Measurements from ENCODE around the gene ANKS1B.

DNA sequence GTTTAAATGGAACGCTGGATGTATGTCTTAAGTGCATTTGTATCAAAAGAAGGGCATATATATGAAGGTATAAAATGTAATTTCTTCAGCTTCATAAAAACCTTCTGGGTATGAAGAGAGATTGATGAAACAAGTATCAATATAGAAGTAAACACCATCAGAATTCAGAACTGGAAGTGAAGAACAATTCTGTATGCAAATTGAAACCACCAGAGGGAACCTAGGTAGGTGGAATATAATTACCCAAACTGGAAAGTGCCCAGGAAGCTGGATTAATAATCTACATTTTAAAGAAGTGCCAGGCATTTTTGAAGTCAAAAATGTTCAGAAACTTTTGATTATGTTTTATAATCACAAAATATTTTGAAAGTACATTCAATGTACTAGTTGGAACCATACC is 673.4 kb downstream of the ANKS1B start:
- no peak for TF ChIP-seq RFX5 (IDR thresholded peaks at IDR 0.05; ENCODE audit: low read depth, low read length)
- TF ChIP-seq, protein P1, sequence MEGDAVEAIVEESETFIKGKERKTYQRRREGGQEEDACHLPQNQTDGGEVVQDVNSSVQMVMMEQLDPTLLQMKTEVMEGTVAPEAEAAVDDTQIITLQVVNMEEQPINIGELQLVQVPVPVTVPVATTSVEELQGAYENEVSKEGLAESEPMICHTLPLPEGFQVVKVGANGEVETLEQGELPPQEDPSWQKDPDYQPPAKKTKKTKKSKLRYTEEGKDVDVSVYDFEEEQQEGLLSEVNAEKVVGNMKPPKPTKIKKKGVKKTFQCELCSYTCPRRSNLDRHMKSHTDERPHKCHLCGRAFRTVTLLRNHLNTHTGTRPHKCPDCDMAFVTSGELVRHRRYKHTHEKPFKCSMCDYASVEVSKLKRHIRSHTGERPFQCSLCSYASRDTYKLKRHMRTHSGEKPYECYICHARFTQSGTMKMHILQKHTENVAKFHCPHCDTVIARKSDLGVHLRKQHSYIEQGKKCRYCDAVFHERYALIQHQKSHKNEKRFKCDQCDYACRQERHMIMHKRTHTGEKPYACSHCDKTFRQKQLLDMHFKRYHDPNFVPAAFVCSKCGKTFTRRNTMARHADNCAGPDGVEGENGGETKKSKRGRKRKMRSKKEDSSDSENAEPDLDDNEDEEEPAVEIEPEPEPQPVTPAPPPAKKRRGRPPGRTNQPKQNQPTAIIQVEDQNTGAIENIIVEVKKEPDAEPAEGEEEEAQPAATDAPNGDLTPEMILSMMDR (conservative IDR thresholded peaks at IDR 0.05; ENCODE audit: low read depth, low read length): no peak
- TF ChIP-seq POLR2A (IDR thresholded peaks at IDR 0.05; ENCODE audit: low read depth, low read length): no peak
- TF ChIP-seq BHLHE40 (IDR thresholded peaks at IDR 0.05; ENCODE audit: low read depth, low read length): no peak
- no peak for TF ChIP-seq RAD21 (IDR thresholded peaks at IDR 0.05; ENCODE audit: low read length)
- no peak for TF ChIP-seq CEBPB (IDR thresholded peaks at IDR 0.05; ENCODE audit: low read depth, low read length)
- TF ChIP-seq, protein P2, sequence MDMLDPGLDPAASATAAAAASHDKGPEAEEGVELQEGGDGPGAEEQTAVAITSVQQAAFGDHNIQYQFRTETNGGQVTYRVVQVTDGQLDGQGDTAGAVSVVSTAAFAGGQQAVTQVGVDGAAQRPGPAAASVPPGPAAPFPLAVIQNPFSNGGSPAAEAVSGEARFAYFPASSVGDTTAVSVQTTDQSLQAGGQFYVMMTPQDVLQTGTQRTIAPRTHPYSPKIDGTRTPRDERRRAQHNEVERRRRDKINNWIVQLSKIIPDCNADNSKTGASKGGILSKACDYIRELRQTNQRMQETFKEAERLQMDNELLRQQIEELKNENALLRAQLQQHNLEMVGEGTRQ (IDR thresholded peaks at IDR 0.05; ENCODE audit: low read depth, low read length): no peak
- no peak for TF ChIP-seq CHD1 (IDR thresholded peaks at IDR 0.05; ENCODE audit: low read depth, low read length)
- TF ChIP-seq SMC3 (IDR thresholded peaks at IDR 0.05; ENCODE audit: low read depth, low read length): no peak
- no peak for TF ChIP-seq FOS (IDR thresholded peaks at IDR 0.05; ENCODE audit: low read depth, low read length)
- TF ChIP-seq RCOR1 (IDR thresholded peaks at IDR 0.05; ENCODE audit: insufficient replicate concordance, low read length): no peak
- no peak for TF ChIP-seq MXI1 (IDR thresholded peaks at IDR 0.05; ENCODE audit: borderline replicate concordance, low read depth, low read length)
- TF ChIP-seq, protein P3, sequence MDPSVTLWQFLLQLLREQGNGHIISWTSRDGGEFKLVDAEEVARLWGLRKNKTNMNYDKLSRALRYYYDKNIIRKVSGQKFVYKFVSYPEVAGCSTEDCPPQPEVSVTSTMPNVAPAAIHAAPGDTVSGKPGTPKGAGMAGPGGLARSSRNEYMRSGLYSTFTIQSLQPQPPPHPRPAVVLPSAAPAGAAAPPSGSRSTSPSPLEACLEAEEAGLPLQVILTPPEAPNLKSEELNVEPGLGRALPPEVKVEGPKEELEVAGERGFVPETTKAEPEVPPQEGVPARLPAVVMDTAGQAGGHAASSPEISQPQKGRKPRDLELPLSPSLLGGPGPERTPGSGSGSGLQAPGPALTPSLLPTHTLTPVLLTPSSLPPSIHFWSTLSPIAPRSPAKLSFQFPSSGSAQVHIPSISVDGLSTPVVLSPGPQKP (IDR thresholded peaks at IDR 0.05; ENCODE audit: borderline replicate concordance, low read depth, low read length): no peak
- no peak for TF ChIP-seq MAZ (IDR thresholded peaks at IDR 0.05; ENCODE audit: borderline replicate concordance, low read depth, low read length)

All from IMR-90 (cell line).